OCI-LY7 (cell line): Measurements from ENCODE around the gene GTF2F1. TPM values are rescaled to one million over a fixed set of nuclear protein-coding genes. Genes with fewer than 3 reads are reported as not detected.

ENCODE experiments used
- BruUV-seq: library from RNA; stranded (reverse); fragments of 400-500 nt; replicated peaks from 2 replicates; lab custom pipeline; 2021; lab: Mats Ljungman, UMichigan
- CTCF ChIA-PET: fragments of 300-600 bp; sonication (Branson Sonifier 250); formaldehyde crosslinking; loops from one replicate; lab custom pipeline; 2022; ENCODE audit warnings: antibody characterized with exemption; ENCODE audit not compliant: unreplicated experiment; lab: Charles Lee
- POLR2A ChIA-PET: fragments of 300-600 bp; sonication (Branson Sonifier 250); formaldehyde crosslinking; loops from one replicate; lab custom pipeline; 2022; ENCODE audit warnings: antibody characterized with exemption; lab: Charles Lee
- DNase-seq: peaks from one replicate; pipeline ENCODE4 v3.0.0-alpha.2; 2015; ENCODE audit warnings: low spot score
- H2AFZ ChIP-seq: fragments of 200-600 bp; sonication (generic), shearing (Covaris generic); 2 replicates; pipeline ENCODE4 v1.6.1; 2014; ENCODE audit warnings: mild to moderate bottlenecking, antibody characterized with exemption, low read length, moderate library complexity
- H3K27ac ChIP-seq: fragments of 200-600 bp; sonication (generic); 2 replicates; pipeline ENCODE4 v1.5.1; 2014; ENCODE audit warnings: mixed run types, low read depth, mild to moderate bottlenecking, moderate library complexity, low read length, inconsistent platforms; ENCODE audit not compliant: poor library complexity, severe bottlenecking
- H3K36me3 ChIP-seq: fragments of 200-600 bp; sonication (generic); 2 replicates; pipeline ENCODE4 v1.6.1; 2014; ENCODE audit warnings: mild to moderate bottlenecking, antibody characterized with exemption, low read length, moderate library complexity, mixed read lengths; ENCODE audit not compliant: insufficient read depth
- H3K4me1 ChIP-seq: fragments of 200-600 bp; sonication (generic); 2 replicates; pipeline ENCODE4 v1.5.1; 2014; ENCODE audit warnings: mild to moderate bottlenecking, low read length; ENCODE audit not compliant: insufficient read depth, poor library complexity, severe bottlenecking
- H3K4me2 ChIP-seq: fragments of 200-600 bp; sonication (generic); 2 replicates; pipeline ENCODE4 v1.6.1; 2014; ENCODE audit warnings: mild to moderate bottlenecking, low read length
- H3K4me3 ChIP-seq: fragments of 200-600 bp; sonication (generic); 2 replicates; pipeline ENCODE4 v1.5.1; 2014; ENCODE audit warnings: mild to moderate bottlenecking, low read depth, low read length; ENCODE audit not compliant: poor library complexity, severe bottlenecking
- H3K79me2 ChIP-seq: fragments of 200-600 bp; sonication (generic); 2 replicates; pipeline ENCODE4 v1.6.1; 2016; ENCODE audit warnings: low read depth, mild to moderate bottlenecking, low read length, moderate library complexity, mixed read lengths; ENCODE audit not compliant: insufficient read depth
- H3K9me2 ChIP-seq: fragments of 200-600 bp; sonication (generic); 2 replicates; pipeline ENCODE4 v1.6.1; 2016; ENCODE audit warnings: mild to moderate bottlenecking, low read length, mixed read lengths; ENCODE audit not compliant: insufficient read depth
- H3K9me3 ChIP-seq: fragments of 200-600 bp; sonication (generic); 2 replicates; pipeline ENCODE4 v1.6.1; 2014; ENCODE audit warnings: mild to moderate bottlenecking, mixed run types, low read length, mixed read lengths
- H4K20me1 ChIP-seq: fragments of 200-600 bp; sonication (generic); 2 replicates; pipeline ENCODE4 v1.6.1; 2014; ENCODE audit warnings: mild to moderate bottlenecking, antibody characterized with exemption, low read length, moderate library complexity, mixed read lengths; ENCODE audit not compliant: insufficient read depth
- CTCF ChIP-seq: fragments of 200-600 bp; sonication (generic); conservative IDR thresholded peaks from 2 replicates; pipeline ENCODE4 v1.5.1; 2014; ENCODE audit warnings: mild to moderate bottlenecking, antibody characterized with exemption, low read length, moderate library complexity, mixed read lengths
- EZH2phosphoT487 ChIP-seq: fragments of 200-600 bp; sonication (generic); IDR thresholded peaks from 2 replicates; pipeline ENCODE4 v1.6.1; 2018; ENCODE audit warnings: low read depth, borderline replicate concordance, mild to moderate bottlenecking, mixed run types, antibody characterized with exemption, low read length, moderate library complexity, mixed read lengths
- intact Hi-C: fragments of 100-400 bp; cut with micrococcal nuclease; formaldehyde crosslinking; loops from one replicate; pipeline ENCODE4 v1.10.0; 2022; ENCODE audit not compliant: unreplicated experiment
- total RNA-seq, 2 experiments: library from RNA; depleted of rRNA in 1 of 2; stranded (reverse); fragments of >200 nt in 1 of 2; shearing (Covaris generic) in 1 of 2; gene quantifications; 2 replicates each; pipeline ENCODE4 v1.2.3, GENCODE V29; 2014 to 2022

Gene GTF2F1
- total RNA-seq, 2 experiments from 2014 or later = 31.1 to 43.2 TPM

DNA sequence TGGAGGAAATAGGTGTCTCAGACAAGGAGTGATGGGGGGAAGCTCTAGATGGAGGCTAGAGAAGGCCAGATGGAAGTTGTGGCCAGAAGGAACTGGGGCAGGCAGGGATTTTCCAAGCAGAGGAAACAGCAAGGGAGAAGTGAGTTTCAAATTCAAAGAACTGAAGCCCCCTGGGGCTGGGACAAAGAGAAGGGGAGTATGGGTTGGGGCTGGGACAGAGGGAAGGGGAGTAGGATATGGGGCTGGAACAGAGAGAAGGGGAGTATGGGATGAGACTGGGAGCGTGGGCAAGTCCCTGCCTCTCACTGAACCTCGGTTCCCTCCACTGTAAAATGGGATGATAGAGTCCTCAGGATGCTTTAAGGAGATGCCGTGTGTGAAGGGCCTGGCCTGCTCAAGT, 1.9 kb upstream of the GTF2F1 start:
- no TSS peak for BruUV-seq
- no peak overlapping the region for H2AFZ ChIP-seq
- no peak for DNase-seq
- TF ChIP-seq CTCF (no peak), EZH2phosphoT487 (no peak)
- peaks cover 15% of the 10 kb centered on the region for H3K79me2 ChIP-seq
- no peak overlapping the region for H3K27ac ChIP-seq
- ChIA-PET CTCF (no interaction called here), POLR2A (no interaction called here)
- no peaks in the 10 kb centered on the region for H4K20me1 ChIP-seq
- intact Hi-C loops = loop anchor here (10.0 kb wide), 1 partner anchor 110 kb away; the partner anchor contains the start of gene TUBB4A
- H3K4me2 ChIP-seq = no peak overlapping the region
- H3K9me2 ChIP-seq = no peaks in the 10 kb centered on the region
- H3K9me3 ChIP-seq = no peaks in the 10 kb centered on the region
- H3K4me3 ChIP-seq = no peak overlapping the region
- peaks cover 14% of the 10 kb centered on the region for H3K36me3 ChIP-seq
- H3K4me1 ChIP-seq = peaks cover 14% of the 10 kb centered on the region

DNA sequence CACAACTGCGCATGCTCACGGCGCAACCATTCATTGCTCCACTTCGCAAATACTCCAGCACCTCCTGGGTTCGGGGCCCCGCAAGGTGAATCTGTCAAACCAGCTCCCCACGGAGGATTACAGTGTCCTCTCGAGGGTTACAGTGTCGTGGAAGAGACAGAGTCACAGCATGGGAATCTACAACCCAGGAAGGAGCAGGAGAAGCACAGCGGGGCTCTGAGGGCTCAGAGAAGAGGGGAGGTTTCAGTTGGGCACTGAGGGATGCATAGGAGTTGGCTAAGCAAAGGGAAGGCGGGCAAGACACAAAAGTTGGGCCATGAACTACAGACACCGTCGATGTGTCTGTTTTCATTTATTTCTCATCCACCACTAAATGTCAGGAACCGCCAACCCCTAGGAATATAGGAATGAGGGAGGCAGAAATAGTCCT, 1.0 kb upstream of the GTF2F1 start:
- Histone ChIP-seq H3K36me3 (peaks cover 21% of the 10 kb centered on the region), H3K27ac (peak overlapping the region; percentile 44), H3K4me3 (peak overlapping the region; percentile 81), H3K9me3 (no peaks in the 10 kb centered on the region), H2AFZ (peak overlapping the region; percentile 97), H4K20me1 (no peaks in the 10 kb centered on the region), H3K79me2 (peaks cover 15% of the 10 kb centered on the region), H3K4me1 (peaks cover 14% of the 10 kb centered on the region), H3K4me2 (peak overlapping the region; percentile 91), H3K9me2 (no peaks in the 10 kb centered on the region)
- no TSS peak for BruUV-seq
- DNase-seq = no peak
- POLR2A ChIA-PET = interaction anchor here (0.7 kb wide), 1 partner anchor 88 kb away, joined by 4 read pairs; the partner anchor contains the start of gene DENND1C
- TF ChIP-seq EZH2phosphoT487 = no peak
- no peak for TF ChIP-seq CTCF
- CTCF ChIA-PET = no interaction called here
- intact Hi-C loops = loop anchor here (10.0 kb wide), 1 partner anchor 111 kb away; the partner anchor contains the start of gene TUBB4A
